ENCODE data around the gene SMNDC1.

The SMNDC1 gene

DNA sequence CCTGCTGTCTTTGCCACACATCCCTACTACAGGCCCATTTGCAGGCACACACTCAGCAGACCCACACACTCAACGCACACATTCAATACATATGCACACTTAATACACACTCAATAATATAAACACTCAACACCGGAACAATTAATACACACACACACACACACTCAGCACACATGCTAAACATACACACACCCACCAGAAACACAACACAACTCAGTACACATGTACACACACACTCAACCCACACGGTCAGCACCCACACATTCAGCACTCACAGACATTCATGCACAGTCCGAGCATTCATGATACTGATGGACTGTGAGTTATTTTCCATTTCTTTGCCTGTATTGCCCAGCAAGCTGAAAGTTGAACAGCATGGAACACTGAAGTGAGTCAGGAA lies 35.4 kb upstream of the SMNDC1 start:
- H3K9me2 ChIP-seq (replicated peaks; ENCODE audit: insufficient read depth, low read length) = no peaks in the 10 kb centered on the region
- H4K20me1 ChIP-seq (ENCODE audit: insufficient read depth, low read length) = no peaks in the 10 kb centered on the region
- H3K4me1 ChIP-seq (ENCODE audit: low read length) = peaks cover 49% of the 10 kb centered on the region
- H3F3A ChIP-seq (ENCODE audit: insufficient read depth, low read length) = peaks cover 25% of the 10 kb centered on the region
- no peak overlapping the region for H3K9ac ChIP-seq (ENCODE audit: low read length)
- no peak overlapping the region for H3K4me2 ChIP-seq (ENCODE audit: low read depth, low read length)
- H3K79me2 ChIP-seq (ENCODE audit: low read length) = no peaks in the 10 kb centered on the region
- no peak overlapping the region for H2AFZ ChIP-seq (ENCODE audit: low read length)
- H3K36me3 ChIP-seq (replicated peaks; ENCODE audit: insufficient read depth, low read length) = no peaks in the 10 kb centered on the region
- no peak for DNase-seq
- H3K9me3 ChIP-seq (replicated peaks; ENCODE audit: insufficient read depth, low read length) = no peaks in the 10 kb centered on the region
- H3K27ac ChIP-seq (ENCODE audit: low read length) = no peak overlapping the region
- 0 out of 2 replicates have a peak, but pooled peaks cover 11% of the 10 kb centered on the region for H3K27me3 ChIP-seq (replicated peaks; ENCODE audit: insufficient read depth, low read length)
- H3K4me3 ChIP-seq (ENCODE audit: low read length) = no peak overlapping the region
- TF ChIP-seq EZH2 (optimal IDR thresholded peaks at IDR 0.05; ENCODE audit: low read depth, low read length) = no peak
- TF ChIP-seq, protein P1, sequence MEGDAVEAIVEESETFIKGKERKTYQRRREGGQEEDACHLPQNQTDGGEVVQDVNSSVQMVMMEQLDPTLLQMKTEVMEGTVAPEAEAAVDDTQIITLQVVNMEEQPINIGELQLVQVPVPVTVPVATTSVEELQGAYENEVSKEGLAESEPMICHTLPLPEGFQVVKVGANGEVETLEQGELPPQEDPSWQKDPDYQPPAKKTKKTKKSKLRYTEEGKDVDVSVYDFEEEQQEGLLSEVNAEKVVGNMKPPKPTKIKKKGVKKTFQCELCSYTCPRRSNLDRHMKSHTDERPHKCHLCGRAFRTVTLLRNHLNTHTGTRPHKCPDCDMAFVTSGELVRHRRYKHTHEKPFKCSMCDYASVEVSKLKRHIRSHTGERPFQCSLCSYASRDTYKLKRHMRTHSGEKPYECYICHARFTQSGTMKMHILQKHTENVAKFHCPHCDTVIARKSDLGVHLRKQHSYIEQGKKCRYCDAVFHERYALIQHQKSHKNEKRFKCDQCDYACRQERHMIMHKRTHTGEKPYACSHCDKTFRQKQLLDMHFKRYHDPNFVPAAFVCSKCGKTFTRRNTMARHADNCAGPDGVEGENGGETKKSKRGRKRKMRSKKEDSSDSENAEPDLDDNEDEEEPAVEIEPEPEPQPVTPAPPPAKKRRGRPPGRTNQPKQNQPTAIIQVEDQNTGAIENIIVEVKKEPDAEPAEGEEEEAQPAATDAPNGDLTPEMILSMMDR (IDR thresholded peaks at IDR 0.05; ENCODE audit: low read length) = no peak
- no peak for TF ChIP-seq EZH2phosphoT487 (IDR thresholded peaks at IDR 0.05; ENCODE audit: low read length)

DNA sequence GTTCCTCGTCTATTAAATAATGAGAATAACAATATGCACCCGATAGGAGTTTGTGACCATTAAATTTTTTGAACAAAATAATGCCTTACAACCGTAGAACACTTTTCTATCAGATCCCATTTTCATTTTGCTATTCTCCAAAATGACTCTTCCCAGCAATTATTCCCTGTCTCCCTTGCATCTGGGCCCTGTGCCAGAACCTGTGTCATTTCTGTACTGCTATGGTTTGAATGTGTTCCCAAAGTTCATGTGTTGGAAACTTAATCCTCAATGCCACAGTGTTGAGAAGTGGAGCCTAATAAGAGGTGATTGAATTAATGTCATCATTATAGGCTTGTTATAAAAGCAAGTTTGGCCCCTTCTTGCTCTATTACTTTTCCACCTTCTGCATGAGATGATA lies 33.2 kb upstream of the SMNDC1 start:
- peaks cover 44% of the 10 kb centered on the region for H3K4me1 ChIP-seq (ENCODE audit: low read length)
- no peak for DNase-seq

GRCh38 chr10:110337401-110337800 lies 32.7 kb upstream of the SMNDC1 start:
- Histone ChIP-seq H3F3A (ENCODE audit: insufficient read depth, low read length) (peaks cover 20% of the 10 kb centered on the region; the same call in 1 of the 2 replicates), H4K20me1 (ENCODE audit: insufficient read depth, low read length) (no peaks in the 10 kb centered on the region), H3K36me3 (replicated peaks; ENCODE audit: insufficient read depth, low read length) (no peaks in the 10 kb centered on the region), H3K4me3 (ENCODE audit: low read length) (no peak overlapping the region), H3K27ac (ENCODE audit: low read length) (no peak overlapping the region), H3K27me3 (replicated peaks; ENCODE audit: insufficient read depth, low read length) (0 out of 2 replicates have a peak, but pooled peaks cover 3% of the 10 kb centered on the region), H3K79me2 (ENCODE audit: low read length) (no peaks in the 10 kb centered on the region), H3K4me2 (ENCODE audit: low read depth, low read length) (no peak overlapping the region), H2AFZ (ENCODE audit: low read length) (no peak overlapping the region), H3K9me3 (replicated peaks; ENCODE audit: insufficient read depth, low read length) (no peaks in the 10 kb centered on the region), H3K9me2 (replicated peaks; ENCODE audit: insufficient read depth, low read length) (no peaks in the 10 kb centered on the region), H3K4me1 (ENCODE audit: low read length) (peaks cover 44% of the 10 kb centered on the region), H3K9ac (ENCODE audit: low read length) (no peak overlapping the region)
- no peak for DNase-seq
- TF ChIP-seq, protein P1 (IDR thresholded peaks at IDR 0.05; ENCODE audit: low read length) = no peak
- TF ChIP-seq EZH2phosphoT487 (IDR thresholded peaks at IDR 0.05; ENCODE audit: low read length) = no peak
- TF ChIP-seq EZH2 (optimal IDR thresholded peaks at IDR 0.05; ENCODE audit: low read depth, low read length) = no peak

More for the DNA sequence above, 33.2 kb upstream of the SMNDC1 start:
- Histone ChIP-seq H3K27me3 (replicated peaks; ENCODE audit: insufficient read depth, low read length) (0 out of 2 replicates have a peak, but pooled peaks cover 8% of the 10 kb centered on the region), H3K36me3 (replicated peaks; ENCODE audit: insufficient read depth, low read length) (no peaks in the 10 kb centered on the region), H3K4me2 (ENCODE audit: low read depth, low read length) (no peak overlapping the region), H3K9me3 (replicated peaks; ENCODE audit: insufficient read depth, low read length) (no peaks in the 10 kb centered on the region), H3K4me3 (ENCODE audit: low read length) (no peak overlapping the region), H3K27ac (ENCODE audit: low read length) (no peak overlapping the region), H3K79me2 (ENCODE audit: low read length) (no peaks in the 10 kb centered on the region), H4K20me1 (ENCODE audit: insufficient read depth, low read length) (no peaks in the 10 kb centered on the region), H3K9me2 (replicated peaks; ENCODE audit: insufficient read depth, low read length) (no peaks in the 10 kb centered on the region), H3K9ac (ENCODE audit: low read length) (no peak overlapping the region), H2AFZ (ENCODE audit: low read length) (no peak overlapping the region), H3F3A (ENCODE audit: insufficient read depth, low read length) (peaks cover 20% of the 10 kb centered on the region; the same call in 1 of the 2 replicates)
- TF ChIP-seq EZH2phosphoT487 (IDR thresholded peaks at IDR 0.05; ENCODE audit: low read length) (no peak), EZH2 (optimal IDR thresholded peaks at IDR 0.05; ENCODE audit: low read depth, low read length) (no peak)
- TF ChIP-seq, protein P1 (IDR thresholded peaks at IDR 0.05; ENCODE audit: low read length) = no peak

All from MM.1S (cell line).